ENCODE data around the gene SCAMP2. TPM values are rescaled to one million over a fixed set of nuclear protein-coding genes. Genes with fewer than 3 reads are reported as not detected.
A peak's percentile ranks its signal among the peaks of the same experiment; 100 is the strongest.

SCAMP2 gene
- total RNA-seq, 1 donor from 2014 or later, result 56.7 TPM

DNA sequence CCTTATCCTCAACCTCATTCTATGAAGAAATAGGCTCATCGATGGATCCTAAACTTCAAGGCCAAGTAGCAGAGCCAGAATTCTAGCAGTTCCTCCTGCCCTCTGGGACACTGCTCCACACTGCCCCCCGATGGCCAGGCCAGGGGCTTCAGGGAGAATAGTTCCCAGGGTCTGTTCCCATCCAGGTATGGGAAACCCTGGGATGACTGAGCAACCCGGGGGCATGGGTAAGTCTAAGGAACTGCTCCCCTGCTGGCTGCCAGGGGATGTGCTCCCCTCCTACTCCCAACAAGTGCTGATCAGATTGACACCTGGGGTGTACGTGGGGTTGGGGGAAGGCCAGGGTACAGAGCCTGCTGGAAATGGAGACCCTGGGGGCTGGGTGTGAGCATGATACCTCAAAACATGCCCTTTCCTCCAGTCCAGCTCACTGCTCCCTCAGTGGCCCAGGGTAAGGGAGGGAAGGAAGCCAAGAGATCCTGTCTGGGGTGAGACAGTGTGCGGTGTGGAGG is 37.8 kb downstream of the SCAMP2 start:
- H3K4me1 ChIP-seq, result no peaks in the 10 kb centered on the region
- no peak overlapping the region for H3K27ac ChIP-seq
- no peak for TF ChIP-seq POLR2AphosphoS5 (IDR thresholded peaks at IDR 0.05; ENCODE audit: insufficient read depth in 1 of 2, low read depth in 1 of 2)
- TF ChIP-seq, protein P1, sequence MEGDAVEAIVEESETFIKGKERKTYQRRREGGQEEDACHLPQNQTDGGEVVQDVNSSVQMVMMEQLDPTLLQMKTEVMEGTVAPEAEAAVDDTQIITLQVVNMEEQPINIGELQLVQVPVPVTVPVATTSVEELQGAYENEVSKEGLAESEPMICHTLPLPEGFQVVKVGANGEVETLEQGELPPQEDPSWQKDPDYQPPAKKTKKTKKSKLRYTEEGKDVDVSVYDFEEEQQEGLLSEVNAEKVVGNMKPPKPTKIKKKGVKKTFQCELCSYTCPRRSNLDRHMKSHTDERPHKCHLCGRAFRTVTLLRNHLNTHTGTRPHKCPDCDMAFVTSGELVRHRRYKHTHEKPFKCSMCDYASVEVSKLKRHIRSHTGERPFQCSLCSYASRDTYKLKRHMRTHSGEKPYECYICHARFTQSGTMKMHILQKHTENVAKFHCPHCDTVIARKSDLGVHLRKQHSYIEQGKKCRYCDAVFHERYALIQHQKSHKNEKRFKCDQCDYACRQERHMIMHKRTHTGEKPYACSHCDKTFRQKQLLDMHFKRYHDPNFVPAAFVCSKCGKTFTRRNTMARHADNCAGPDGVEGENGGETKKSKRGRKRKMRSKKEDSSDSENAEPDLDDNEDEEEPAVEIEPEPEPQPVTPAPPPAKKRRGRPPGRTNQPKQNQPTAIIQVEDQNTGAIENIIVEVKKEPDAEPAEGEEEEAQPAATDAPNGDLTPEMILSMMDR (IDR thresholded peaks at IDR 0.05), result peak; percentile 27 to 49 (median 48)
- intact Hi-C loops (cut with DNase I), result no loop called here
- no peak overlapping the region for H3K4me3 ChIP-seq
- DNase-seq (ENCODE audit: extremely low spot score in 2 of 2), result no peak
- H3K36me3 ChIP-seq, result peaks cover 0 to 24% of the 10 kb centered on the region in 2 donors
- no peaks in the 10 kb centered on the region for H3K9me3 ChIP-seq
- no peaks in the 10 kb centered on the region for H3K27me3 ChIP-seq

DNA sequence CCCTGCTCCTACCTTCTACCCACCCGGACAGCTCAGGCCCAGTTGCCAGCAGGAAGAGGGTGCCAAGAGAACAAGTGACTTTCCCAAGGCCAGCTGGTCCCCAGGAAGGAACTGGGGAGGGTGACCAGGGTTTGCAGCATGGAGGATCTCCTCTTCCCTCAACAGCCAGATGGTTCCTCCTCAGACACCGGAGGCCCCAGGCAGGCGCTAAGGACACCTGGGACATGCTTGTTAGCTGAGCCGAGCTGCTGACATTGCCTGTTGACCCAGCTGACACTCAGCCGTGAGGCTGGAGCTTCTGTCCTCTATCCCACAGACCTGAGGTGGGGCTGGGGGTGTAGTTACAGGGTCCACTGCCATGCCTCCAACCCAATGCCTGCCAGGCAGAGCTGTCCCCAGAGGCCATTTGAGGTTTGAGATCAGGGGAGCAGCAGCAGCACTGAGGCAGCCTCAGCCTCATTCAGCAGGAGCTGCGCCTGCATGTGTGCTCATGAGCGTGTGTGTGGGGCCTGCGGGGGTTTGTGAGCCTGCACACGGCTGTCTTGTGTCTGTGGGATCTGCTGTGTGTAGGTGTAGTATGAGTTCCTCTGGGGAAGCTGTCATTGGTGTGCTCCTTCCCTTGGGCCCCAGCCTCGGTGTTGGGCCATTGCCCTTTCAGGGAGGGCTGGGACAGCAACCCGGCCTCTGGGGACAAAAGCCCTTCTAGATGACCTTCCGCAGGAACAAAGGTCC is 39.6 kb downstream of the SCAMP2 start:
- TF ChIP-seq POLR2A (IDR thresholded peaks at IDR 0.05) (no peak), POLR2AphosphoS5 (IDR thresholded peaks at IDR 0.05; ENCODE audit: insufficient read depth in 1 of 2, low read depth in 1 of 2) (no peak)
- TF ChIP-seq, protein P1 (IDR thresholded peaks at IDR 0.05), result no peak
- H3K9me3 ChIP-seq, result no peaks in the 10 kb centered on the region
- peaks cover 0 to 16% of the 10 kb centered on the region in 2 donors for H3K36me3 ChIP-seq
- intact Hi-C loops (cut with DNase I), result no loop called here
- H3K4me3 ChIP-seq, result no peak overlapping the region
- H3K4me1 ChIP-seq, result no peaks in the 10 kb centered on the region
- H3K27me3 ChIP-seq, result no peaks in the 10 kb centered on the region
- DNase-seq (ENCODE audit: extremely low spot score in 2 of 2), result no peak
- H3K27ac ChIP-seq, result no peak overlapping the region

DNA sequence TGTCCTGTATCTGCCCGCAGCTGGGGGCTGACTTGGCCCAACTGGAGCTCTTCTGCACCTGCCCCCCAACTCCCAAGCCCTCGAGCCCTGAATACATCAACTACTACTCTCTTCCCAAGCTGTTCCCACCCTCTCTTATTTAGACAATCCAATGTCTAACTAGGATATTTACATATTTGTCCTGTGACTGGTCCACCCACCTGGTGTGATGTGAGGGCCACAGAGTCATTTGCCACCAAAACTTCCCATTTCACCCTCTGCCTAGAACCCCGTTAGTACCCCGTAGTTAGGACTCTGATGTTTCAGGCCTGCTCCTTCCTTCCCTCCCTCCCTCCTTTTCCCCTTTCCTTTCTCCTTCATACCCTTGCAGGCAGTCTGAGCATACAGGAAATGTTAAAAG is 40.3 kb downstream of the SCAMP2 start:
- TF ChIP-seq POLR2AphosphoS5 (IDR thresholded peaks at IDR 0.05; ENCODE audit: insufficient read depth in 1 of 2, low read depth in 1 of 2) (no peak), POLR2A (IDR thresholded peaks at IDR 0.05) (no peak)
- TF ChIP-seq, protein P1 (IDR thresholded peaks at IDR 0.05), result no peak
- Histone ChIP-seq H3K4me3 (no peak overlapping the region), H3K4me1 (no peaks in the 10 kb centered on the region), H3K9me3 (no peaks in the 10 kb centered on the region), H3K27ac (no peak overlapping the region), H3K27me3 (no peaks in the 10 kb centered on the region), H3K36me3 (peaks cover 0 to 11% of the 10 kb centered on the region in 2 donors)
- intact Hi-C loops (cut with DNase I), result no loop called here
- DNase-seq (ENCODE audit: extremely low spot score in 2 of 2), result no peak

DNA sequence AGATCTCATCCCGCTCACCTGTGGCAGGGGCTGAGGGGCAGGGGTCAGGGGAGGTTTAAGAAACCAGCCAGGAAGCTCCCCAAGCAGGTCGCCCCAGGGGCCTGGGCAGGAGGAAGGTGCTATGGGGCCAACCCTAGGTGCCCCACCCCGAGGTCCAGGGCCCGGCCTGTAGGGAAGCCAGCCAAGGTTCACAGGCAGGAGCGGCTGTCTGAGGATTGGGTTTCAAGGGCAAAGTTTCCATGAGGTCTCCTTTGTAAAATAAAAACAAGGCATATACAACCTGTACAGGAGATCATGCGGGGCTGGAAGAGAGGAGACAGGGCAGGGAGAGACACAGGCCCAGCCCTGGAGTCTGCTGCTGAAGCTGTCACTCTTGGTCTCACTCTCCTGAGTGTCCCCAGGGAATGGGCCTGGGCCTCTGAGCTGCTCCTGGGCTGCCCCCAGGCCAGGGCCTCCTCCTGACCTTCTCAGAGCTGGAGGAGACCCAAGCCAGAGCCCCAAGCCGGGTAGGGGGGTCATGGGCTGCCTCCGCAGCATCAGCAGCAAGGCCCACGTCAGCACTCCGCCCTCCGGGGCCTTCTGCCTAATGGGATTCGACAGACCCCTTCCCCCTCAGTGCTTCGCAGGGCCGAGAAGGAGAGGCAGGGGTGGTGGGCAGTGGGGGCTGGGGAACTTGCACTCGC is 41.2 kb downstream of the SCAMP2 start:
- no peaks in the 10 kb centered on the region for H3K4me1 ChIP-seq
- no peak overlapping the region for H3K4me3 ChIP-seq
- no peak for DNase-seq (ENCODE audit: extremely low spot score in 2 of 2)
- no peaks in the 10 kb centered on the region for H3K27me3 ChIP-seq
- intact Hi-C loops (cut with DNase I), result no loop called here
- H3K27ac ChIP-seq, result no peak overlapping the region
- TF ChIP-seq, protein P1 (IDR thresholded peaks at IDR 0.05), result no peak
- no peak for TF ChIP-seq POLR2AphosphoS5 (IDR thresholded peaks at IDR 0.05; ENCODE audit: insufficient read depth in 1 of 2, low read depth in 1 of 2)
- TF ChIP-seq POLR2A (IDR thresholded peaks at IDR 0.05), result no peak
- H3K36me3 ChIP-seq, result peaks cover 0 to 5% of the 10 kb centered on the region in 2 donors
- H3K9me3 ChIP-seq, result no peaks in the 10 kb centered on the region

DNA sequence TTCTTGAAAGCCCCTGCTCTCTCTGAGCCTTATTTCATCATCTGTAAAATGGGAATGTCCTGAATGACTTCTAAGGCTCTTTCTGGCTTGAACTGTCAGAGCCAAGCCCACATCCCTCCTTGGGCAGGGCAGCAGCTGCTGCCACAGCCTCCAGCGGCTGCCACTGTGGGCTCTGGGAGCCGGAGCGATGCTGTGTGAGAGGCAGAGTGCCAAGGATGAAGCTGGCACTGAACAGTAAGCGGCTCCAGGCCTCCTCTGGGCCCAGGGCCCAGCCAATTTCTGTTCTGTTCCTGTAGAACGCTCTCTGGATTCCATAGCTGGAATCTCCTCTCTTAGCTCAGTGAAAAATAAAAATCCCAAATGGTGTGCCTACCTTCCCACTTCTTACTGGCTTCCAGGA is 42.3 kb downstream of the SCAMP2 start:
- Histone ChIP-seq H3K9me3 (no peaks in the 10 kb centered on the region), H3K4me1 (no peaks in the 10 kb centered on the region), H3K36me3 (no peaks in the 10 kb centered on the region), H3K4me3 (no peak overlapping the region), H3K27me3 (no peaks in the 10 kb centered on the region), H3K27ac (no peak overlapping the region)
- TF ChIP-seq, protein P1 (IDR thresholded peaks at IDR 0.05), result no peak
- TF ChIP-seq POLR2AphosphoS5 (IDR thresholded peaks at IDR 0.05; ENCODE audit: insufficient read depth in 1 of 2, low read depth in 1 of 2) (no peak), POLR2A (IDR thresholded peaks at IDR 0.05) (no peak)
- no peak for DNase-seq (ENCODE audit: extremely low spot score in 2 of 2)
- intact Hi-C loops (cut with DNase I), result no loop called here
